Measurements from ENCODE around the gene PCSK5. TPM values are rescaled to one million over a fixed set of nuclear protein-coding genes. Genes with fewer than 3 reads are reported as not detected.
"Not testable (repeated sequence)": the region's sequence is repeated elsewhere in the genome, so short reads cannot be mapped to it uniquely, and the experiment has no call there.

Gene PCSK5
- total RNA-seq, 5 donors from 2014 or later (not counting 1 experiment from before 2014, with no cell fraction given) = 9.1 to 24.1 (median 12.7) TPM

DNA sequence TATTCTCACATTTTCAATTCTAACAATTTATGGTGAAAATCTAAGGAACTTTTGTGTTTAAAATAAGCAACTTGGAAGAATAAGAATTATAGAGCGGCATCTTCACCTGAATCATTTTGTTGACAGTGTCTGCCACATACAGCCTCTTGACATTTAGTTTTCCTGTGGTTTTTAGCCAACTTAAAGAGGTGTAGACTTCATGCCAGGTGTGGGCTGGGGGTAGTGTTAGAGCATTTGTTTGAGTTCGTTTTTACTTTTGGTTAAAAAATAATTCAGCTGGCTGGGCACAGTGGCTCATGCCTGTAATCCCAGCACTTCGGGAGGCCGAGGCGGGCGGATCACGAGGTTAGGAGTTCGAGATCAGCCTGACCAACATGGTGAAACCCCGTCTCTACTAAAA is 72.8 kb downstream of the PCSK5 start:
- H3K27me3 Mint-ChIP-seq; H3K9me3 ChIP-seq; H3K36me3 Mint-ChIP-seq; POLR2A ChIA-PET; H3K36me3 ChIP-seq (ENCODE audit: control insufficient read depth in 2 of 2, extremely low read depth in 1 of 2, insufficient read depth in 1 of 2, low read length in 1 of 2); H3K9me3 Mint-ChIP-seq; H3K4me3 Mint-ChIP-seq; H3K27ac ChIP-seq (ENCODE audit: low read length); ATAC-seq (replicated peaks in 1 of 4); DNase-seq; H3K4me3 ChIP-seq (ENCODE audit: control insufficient read depth in 1 of 2, extremely low read depth in 1 of 2, low read length in 1 of 2); H3K27me3 ChIP-seq (replicated peaks in 1 of 2; ENCODE audit: control insufficient read depth in 2 of 2, extremely low read depth in 1 of 2, insufficient read depth in 2 of 2, low read length in 1 of 2); CTCF ChIA-PET: not testable (repeated sequence)
- peaks cover 27 to 53% (median 52%) of the 10 kb centered on the region in 3 donors for H3K4me1 Mint-ChIP-seq
- peak overlapping the region in 1 of 2 donors; percentile 56 for H3K27ac Mint-ChIP-seq
- WGBS (ENCODE audit: insufficient coverage) = 86% methylated on average over 5 of the region's 9 CpGs
- peaks cover 11 to 14% of the 10 kb centered on the region in 2 experiments for H3K4me1 ChIP-seq (ENCODE audit: control insufficient read depth in 1 of 2, extremely low read depth in 1 of 2, insufficient read depth in 2 of 2, low read length in 2 of 2)

DNA sequence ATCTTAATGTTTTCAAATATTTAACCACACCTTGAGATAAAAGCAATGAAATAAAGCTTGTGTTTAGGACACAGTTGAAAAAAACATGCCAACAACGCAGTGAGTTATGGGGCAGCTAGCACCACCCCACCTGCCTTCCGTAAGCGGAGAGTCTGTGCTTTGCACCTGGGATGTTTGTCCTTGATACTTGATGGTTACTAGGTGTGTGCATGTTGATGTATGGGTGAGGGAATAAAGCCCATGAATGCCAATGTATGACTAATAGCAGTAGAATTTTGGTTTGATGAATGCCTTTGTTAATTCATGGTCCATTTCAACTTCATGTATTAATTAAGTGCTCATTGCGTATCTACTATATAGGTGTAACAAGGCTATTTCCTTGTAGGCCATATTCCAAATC is 74.0 kb downstream of the PCSK5 start:
- no peak overlapping the region for H3K27ac Mint-ChIP-seq
- peaks cover 23 to 47% (median 43%) of the 10 kb centered on the region in 3 donors for H3K4me1 Mint-ChIP-seq
- ChIA-PET CTCF (interaction anchor here in 1 of 2 donors (0.6 kb wide), 1 partner anchor 168 kb away, joined by 3 read pairs; no protein-coding TSS in a partner anchor), POLR2A (no interaction called here)
- no peak for DNase-seq
- H3K9me3 Mint-ChIP-seq = no peaks in the 10 kb centered on the region
- H3K27me3 Mint-ChIP-seq = no peaks in the 10 kb centered on the region
- 88% methylated on average over 3 of the region's 4 CpGs for WGBS (ENCODE audit: insufficient coverage)
- Histone ChIP-seq H3K27ac (ENCODE audit: low read length) (no peak overlapping the region), H3K9me3 (no peaks in the 10 kb centered on the region), H3K4me3 (ENCODE audit: control insufficient read depth in 1 of 2, extremely low read depth in 1 of 2, low read length in 1 of 2) (no peak overlapping the region), H3K4me1 (ENCODE audit: control insufficient read depth in 1 of 2, extremely low read depth in 1 of 2, insufficient read depth in 2 of 2, low read length in 2 of 2) (peaks cover 11 to 14% of the 10 kb centered on the region in 2 experiments), H3K27me3 (replicated peaks in 1 of 2; ENCODE audit: control insufficient read depth in 2 of 2, extremely low read depth in 1 of 2, insufficient read depth in 2 of 2, low read length in 1 of 2) (no peaks in the 10 kb centered on the region), H3K36me3 (ENCODE audit: control insufficient read depth in 2 of 2, extremely low read depth in 1 of 2, insufficient read depth in 1 of 2, low read length in 1 of 2) (no peaks in the 10 kb centered on the region)
- peaks cover 5% of the 10 kb centered on the region for H3K36me3 Mint-ChIP-seq
- no peak for ATAC-seq (replicated peaks in 1 of 4)
- no peak overlapping the region for H3K4me3 Mint-ChIP-seq

DNA sequence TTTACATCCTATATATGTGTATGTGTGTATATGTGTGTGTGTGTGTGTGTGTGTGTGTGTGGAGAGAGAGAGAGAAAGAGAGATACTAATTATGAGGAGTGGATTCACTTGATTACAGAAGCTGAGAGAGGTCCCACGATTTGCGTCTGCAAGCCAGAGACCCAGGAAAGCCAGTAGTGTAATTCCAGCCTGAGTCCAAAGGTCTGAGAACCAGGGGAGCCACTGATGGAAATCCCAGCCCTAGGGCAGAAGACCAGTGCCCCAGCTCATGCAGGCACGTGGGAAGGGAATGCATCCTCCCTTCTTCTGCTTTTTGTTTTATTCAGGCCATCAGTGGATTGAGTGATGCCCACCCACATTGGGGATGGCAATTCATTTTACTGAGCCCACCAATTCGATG is 74.8 kb downstream of the PCSK5 start:
- Mint-ChIP-seq H3K27ac (no peak overlapping the region), H3K4me1 (peaks cover 18 to 42% (median 35%) of the 10 kb centered on the region in 3 donors)

DNA sequence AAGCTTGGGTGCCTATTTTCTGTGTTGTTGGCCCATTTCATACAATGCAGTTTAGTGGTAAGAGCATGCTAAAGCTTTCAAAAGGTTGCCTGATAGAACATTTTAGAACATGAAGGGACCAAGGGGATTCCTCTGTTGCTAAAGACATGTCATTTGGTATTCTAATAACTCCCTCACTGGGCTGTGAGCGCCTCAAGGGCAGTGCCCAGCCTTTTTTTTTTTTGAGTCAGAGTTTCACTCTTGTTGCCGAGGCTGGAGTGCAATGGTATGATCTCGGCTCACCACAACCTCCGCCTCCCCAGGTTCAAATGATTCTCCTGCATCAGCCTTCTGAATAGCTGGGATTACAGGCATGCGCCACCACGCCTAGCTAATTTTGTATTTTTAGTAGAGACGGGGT is 77.1 kb downstream of the PCSK5 start:
- Histone ChIP-seq H3K9me3 (no peaks in the 10 kb centered on the region), H3K4me3 (ENCODE audit: control insufficient read depth in 1 of 2, extremely low read depth in 1 of 2, low read length in 1 of 2) (no peak overlapping the region), H3K36me3 (ENCODE audit: control insufficient read depth in 2 of 2, extremely low read depth in 1 of 2, insufficient read depth in 1 of 2, low read length in 1 of 2) (no peaks in the 10 kb centered on the region), H3K27me3 (replicated peaks in 1 of 2; ENCODE audit: control insufficient read depth in 2 of 2, extremely low read depth in 1 of 2, insufficient read depth in 2 of 2, low read length in 1 of 2) (no peaks in the 10 kb centered on the region), H3K27ac (ENCODE audit: low read length) (no peak overlapping the region), H3K4me1 (ENCODE audit: control insufficient read depth in 1 of 2, extremely low read depth in 1 of 2, insufficient read depth in 2 of 2, low read length in 2 of 2) (peaks cover 3 to 6% of the 10 kb centered on the region in 2 experiments)
- H3K4me3 Mint-ChIP-seq = no peak overlapping the region
- peaks cover 7 to 30% (median 21%) of the 10 kb centered on the region in 3 donors for H3K4me1 Mint-ChIP-seq
- ATAC-seq (replicated peaks in 1 of 4) (no peak), DNase-seq (no peak)
- WGBS (ENCODE audit: insufficient coverage) = 94% methylated on average over 4 of the region's 7 CpGs
- no peak overlapping the region for H3K27ac Mint-ChIP-seq
- POLR2A ChIA-PET = interaction anchor here in 1 of 2 donors (0.6 kb wide), 1 partner anchor 1022 kb away, joined by 3 read pairs; no protein-coding TSS in a partner anchor
- peaks cover 9% of the 10 kb centered on the region for H3K36me3 Mint-ChIP-seq
- H3K9me3 Mint-ChIP-seq = peaks cover 0 to 6% (median 2%) of the 10 kb centered on the region in 3 donors
- no peaks in the 10 kb centered on the region for H3K27me3 Mint-ChIP-seq
- CTCF ChIA-PET = interaction anchor here in 1 of 2 donors (0.6 kb wide), 1 partner anchor 825 kb away, joined by 4 read pairs; no protein-coding TSS in a partner anchor

More for the DNA sequence above, 74.8 kb downstream of the PCSK5 start:
- H3K4me3 Mint-ChIP-seq = no peak overlapping the region
- ATAC-seq (replicated peaks in 1 of 4) (no peak), DNase-seq (no peak)
- Histone ChIP-seq H3K9me3 (no peaks in the 10 kb centered on the region), H3K4me1 (ENCODE audit: control insufficient read depth in 1 of 2, extremely low read depth in 1 of 2, insufficient read depth in 2 of 2, low read length in 2 of 2) (peaks cover 11 to 14% of the 10 kb centered on the region in 2 experiments), H3K4me3 (ENCODE audit: control insufficient read depth in 1 of 2, extremely low read depth in 1 of 2, low read length in 1 of 2) (no peak overlapping the region), H3K27me3 (replicated peaks in 1 of 2; ENCODE audit: control insufficient read depth in 2 of 2, extremely low read depth in 1 of 2, insufficient read depth in 2 of 2, low read length in 1 of 2) (no peaks in the 10 kb centered on the region), H3K36me3 (ENCODE audit: control insufficient read depth in 2 of 2, extremely low read depth in 1 of 2, insufficient read depth in 1 of 2, low read length in 1 of 2) (no peaks in the 10 kb centered on the region), H3K27ac (ENCODE audit: low read length) (no peak overlapping the region)
- POLR2A ChIA-PET = no interaction called here
- no peaks in the 10 kb centered on the region for H3K27me3 Mint-ChIP-seq
- WGBS (ENCODE audit: insufficient coverage) = 83% methylated on average over 3 of the region's 4 CpGs
- peaks cover 5% of the 10 kb centered on the region for H3K36me3 Mint-ChIP-seq
- CTCF ChIA-PET = no interaction called here
- no peaks in the 10 kb centered on the region for H3K9me3 Mint-ChIP-seq

DNA sequence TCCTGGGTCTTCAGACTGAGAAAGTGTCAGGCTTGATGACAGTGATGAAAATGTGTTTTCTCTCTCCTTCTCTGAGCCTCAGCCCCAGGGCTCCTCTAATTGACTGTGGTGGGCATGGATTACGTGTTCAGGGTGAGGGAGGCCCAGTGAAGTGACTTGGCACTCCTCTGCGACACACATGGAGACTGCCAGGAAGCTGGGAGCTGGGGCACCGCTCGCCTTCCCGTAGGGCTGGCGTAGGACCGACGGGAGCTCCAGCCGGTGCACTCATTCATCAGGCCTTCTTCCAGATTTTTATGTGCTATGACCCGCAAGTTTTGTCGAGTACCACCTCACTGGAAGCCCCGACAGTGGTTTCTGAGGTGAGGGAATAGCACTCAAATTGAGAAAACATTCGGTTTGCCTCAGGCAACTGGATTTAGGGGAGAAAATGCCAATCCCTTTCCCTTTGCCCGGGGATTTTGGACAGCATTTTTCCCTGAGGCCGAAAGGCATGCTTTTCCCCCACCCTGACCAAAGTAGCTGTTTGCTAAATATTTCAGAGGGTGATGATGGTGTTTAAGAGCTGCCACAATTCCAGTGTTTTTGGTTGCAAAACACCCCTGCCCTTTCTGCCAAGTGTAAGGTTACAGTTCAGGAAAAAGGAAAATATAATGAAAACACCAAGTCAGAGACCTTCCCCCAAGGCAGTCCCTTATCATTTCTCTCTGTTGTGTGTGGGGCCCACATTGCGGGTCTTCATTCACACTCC is 83.7 kb downstream of the PCSK5 start:
- POLR2A ChIA-PET = no interaction called here
- DNase-seq = no peak
- peaks cover 32 to 48% (median 44%) of the 10 kb centered on the region in 3 donors for H3K4me1 Mint-ChIP-seq
- peaks cover 5% of the 10 kb centered on the region for H3K36me3 Mint-ChIP-seq
- Histone ChIP-seq H3K4me1 (ENCODE audit: control insufficient read depth in 1 of 2, extremely low read depth in 1 of 2, insufficient read depth in 2 of 2, low read length in 2 of 2) (peaks cover 3 to 13% of the 10 kb centered on the region in 2 experiments), H3K27me3 (replicated peaks in 1 of 2; ENCODE audit: control insufficient read depth in 2 of 2, extremely low read depth in 1 of 2, insufficient read depth in 2 of 2, low read length in 1 of 2) (no peaks in the 10 kb centered on the region), H3K36me3 (ENCODE audit: control insufficient read depth in 2 of 2, extremely low read depth in 1 of 2, insufficient read depth in 1 of 2, low read length in 1 of 2) (no peaks in the 10 kb centered on the region), H3K9me3 (no peaks in the 10 kb centered on the region), H3K27ac (ENCODE audit: low read length) (no peak overlapping the region), H3K4me3 (ENCODE audit: control insufficient read depth in 1 of 2, extremely low read depth in 1 of 2, low read length in 1 of 2) (no peak overlapping the region)
- CTCF ChIA-PET = interaction anchor here in 1 of 2 donors (0.5 kb wide), 1 partner anchor 27 kb away, joined by 4 read pairs; no protein-coding TSS in a partner anchor
- 95% methylated on average over 12 of the region's 16 CpGs for WGBS (ENCODE audit: insufficient coverage)
- ATAC-seq (replicated peaks in 1 of 4) = no peak
- peaks cover 0 to 6% (median 2%) of the 10 kb centered on the region in 3 donors for H3K9me3 Mint-ChIP-seq
- H3K4me3 Mint-ChIP-seq = no peak overlapping the region
- no peaks in the 10 kb centered on the region for H3K27me3 Mint-ChIP-seq
- H3K27ac Mint-ChIP-seq = no peak overlapping the region

DNA sequence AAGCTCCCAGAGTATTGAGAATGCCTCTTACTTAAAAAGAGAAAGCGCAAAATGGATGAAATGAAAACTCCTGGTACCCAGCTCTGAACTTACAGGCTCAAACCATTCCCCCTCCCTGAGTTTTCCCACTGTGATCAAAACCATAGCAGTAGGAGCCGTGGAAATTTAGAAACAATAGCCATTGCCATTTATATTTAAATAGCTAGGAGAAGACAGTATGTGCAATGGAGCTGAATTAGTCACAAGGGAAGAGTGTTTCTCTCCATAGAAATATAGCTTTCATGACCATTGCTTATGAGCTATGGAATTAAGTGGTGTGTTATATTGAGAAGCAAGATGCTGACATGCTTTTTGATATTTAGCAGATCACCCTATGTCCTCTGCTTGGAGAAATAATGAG is 84.6 kb downstream of the PCSK5 start:
- Mint-ChIP-seq H3K27me3 (no peaks in the 10 kb centered on the region), H3K4me1 (peaks cover 35 to 52% (median 44%) of the 10 kb centered on the region in 3 donors), H3K36me3 (peaks cover 5% of the 10 kb centered on the region), H3K4me3 (no peak overlapping the region), H3K27ac (peak overlapping the region in 1 of 2 donors; percentile 56), H3K9me3 (peaks cover 0 to 6% (median 2%) of the 10 kb centered on the region in 3 donors)
- CTCF ChIA-PET = no interaction called here
- no CpG with 5 or more reads among the region's 2 CpGs for WGBS (ENCODE audit: insufficient coverage)
- Histone ChIP-seq H3K9me3 (no peaks in the 10 kb centered on the region), H3K36me3 (ENCODE audit: control insufficient read depth in 2 of 2, extremely low read depth in 1 of 2, insufficient read depth in 1 of 2, low read length in 1 of 2) (no peaks in the 10 kb centered on the region), H3K4me3 (ENCODE audit: control insufficient read depth in 1 of 2, extremely low read depth in 1 of 2, low read length in 1 of 2) (no peak overlapping the region), H3K4me1 (ENCODE audit: control insufficient read depth in 1 of 2, extremely low read depth in 1 of 2, insufficient read depth in 2 of 2, low read length in 2 of 2) (peaks cover 3 to 13% of the 10 kb centered on the region in 2 experiments), H3K27me3 (replicated peaks in 1 of 2; ENCODE audit: control insufficient read depth in 2 of 2, extremely low read depth in 1 of 2, insufficient read depth in 2 of 2, low read length in 1 of 2) (no peaks in the 10 kb centered on the region), H3K27ac (ENCODE audit: low read length) (no peak overlapping the region)
- no peak for DNase-seq
- POLR2A ChIA-PET = no interaction called here
- ATAC-seq (replicated peaks in 1 of 4) = no peak
